SK-N-SH (cell line): ENCODE data around the gene CPVL. TPM values are rescaled to one million over a fixed set of nuclear protein-coding genes. Genes with fewer than 3 reads are reported as not detected.

ENCODE experiments used
- CTCF ChIA-PET: fragments of 300-600, 350-600 bp; formaldehyde crosslinking; extraction: SDS; loops from one replicate; lab custom pipeline; 2021; lab: Yijun Ruan, JAX
- POLR2A ChIA-PET: fragments of 350-600 bp; sonication (Branson Sonifier 250); formaldehyde crosslinking; extraction: SDS; loops from one replicate; lab custom pipeline; 2020; ENCODE audit warnings: antibody characterized with exemption, inconsistent platforms; lab: Yijun Ruan, JAX
- DNase-seq: peaks from one replicate; pipeline ENCODE4 v3.0.0; 2012
- H2AFZ ChIP-seq: fragments of 200-600 bp; sonication (generic); 2 replicates; pipeline ENCODE4 v1.8.1; 2016; ENCODE audit warnings: antibody characterized with exemption, mild to moderate bottlenecking, low read depth
- H3F3A ChIP-seq: fragments of 200-600 bp; sonication (generic); replicated peaks from 2 replicates; pipeline ENCODE3; 2016; ENCODE audit warnings: antibody characterized with exemption, mild to moderate bottlenecking; ENCODE audit not compliant: insufficient read depth
- H3K27ac ChIP-seq, 2 experiments: fragments of 200-500 bp in 1 of 2; fragments of 200-600 bp in 1 of 2; sonication (Bioruptor generic) in 1 of 2; sonication (generic), shearing (Covaris generic) in 1 of 2; 2 replicates each; pipeline versions ENCODE4 v1.5.1 to v1.6.1; 2014 to 2016; ENCODE audit warnings: low read depth in 2 of 2, inconsistent platforms in 1 of 2, low read length in 1 of 2, mild to moderate bottlenecking in 1 of 2, mixed read lengths in 1 of 2
- H3K27me3 ChIP-seq: fragments of 200-600 bp; sonication (generic), shearing (Covaris generic); 2 replicates; pipeline ENCODE4 v1.6.1; 2016; ENCODE audit warnings: mixed run types; ENCODE audit not compliant: insufficient read depth
- H3K36me3 ChIP-seq, 2 experiments: fragments of 200-500 bp in 1 of 2; fragments of 200-600 bp in 1 of 2; sonication (Bioruptor generic) in 1 of 2; sonication (generic) in 1 of 2; replicated peaks in 1 of 2; 2 replicates each; pipeline versions ENCODE3 to v1.5.1; 2014 to 2016; ENCODE audit warnings: low read length in 1 of 2, mild to moderate bottlenecking in 1 of 2; ENCODE audit not compliant: insufficient read depth in 2 of 2, control insufficient read depth in 1 of 2
- H3K4me1 ChIP-seq, 2 experiments: fragments of 200-500 bp in 1 of 2; fragments of 200-600 bp in 1 of 2; sonication (Bioruptor generic) in 1 of 2; sonication (generic), shearing (Covaris generic) in 1 of 2; 2 replicates each; pipeline versions ENCODE4 v1.5.1 to v1.6.1; 2014 to 2016; ENCODE audit warnings: low read depth in 1 of 2, low read length in 1 of 2, mixed run types in 1 of 2; ENCODE audit not compliant: insufficient read depth in 2 of 2, control insufficient read depth in 1 of 2
- H3K4me2 ChIP-seq: fragments of 200-600 bp; sonication (generic), shearing (Covaris generic); 2 replicates; pipeline ENCODE4 v1.6.1; 2017; ENCODE audit warnings: mixed run types
- H3K4me3 ChIP-seq, 2 experiments: fragments of 200-500 bp in 1 of 2; fragments of 200-600 bp in 1 of 2; sonication (Bioruptor generic) in 1 of 2; sonication (generic), shearing (Covaris generic) in 1 of 2; 2 replicates each; pipeline versions ENCODE4 v1.5.1 to v1.8.1; 2014 to 2016; ENCODE audit warnings: low read depth in 2 of 2, inconsistent platforms in 1 of 2, low read length in 1 of 2, mild to moderate bottlenecking in 1 of 2, mixed read lengths in 1 of 2, moderate library complexity in 1 of 2
- H3K79me2 ChIP-seq: fragments of 200-600 bp; sonication (generic); 2 replicates; pipeline ENCODE4 v1.8.1; 2017; ENCODE audit warnings: mild to moderate bottlenecking; ENCODE audit not compliant: insufficient read depth
- H3K9ac ChIP-seq: fragments of 200-600 bp; sonication (generic); 2 replicates; pipeline ENCODE4 v1.6.1; 2017; ENCODE audit warnings: mixed run types
- H3K9me2 ChIP-seq: fragments of 200-600 bp; sonication (generic); 2 replicates; pipeline ENCODE4 v1.6.1; 2017; ENCODE audit warnings: mixed run types
- H3K9me3 ChIP-seq: fragments of 200-600 bp; sonication (generic); 2 replicates; pipeline ENCODE4 v1.6.1; 2017; ENCODE audit warnings: mixed run types, mild to moderate bottlenecking, moderate library complexity
- H4K20me1 ChIP-seq: fragments of 200-600 bp; sonication (generic); 2 replicates; pipeline ENCODE4 v1.6.1; 2017; ENCODE audit warnings: mild to moderate bottlenecking, mixed run types; ENCODE audit not compliant: insufficient read depth
- FOSL2 ChIP-seq: IDR thresholded peaks from 2 replicates; pipeline ENCODE4 v1.4.0; 2012; ENCODE audit warnings: low read depth, mild to moderate bottlenecking, moderate library complexity, borderline replicate concordance
- GATA2 ChIP-seq: sonication (generic); formaldehyde crosslinking; IDR thresholded peaks from 2 replicates; pipeline ENCODE4 v1.5.0; 2020; ENCODE audit warnings: mild to moderate bottlenecking, missing genetic modification reagents
- JUND ChIP-seq: IDR thresholded peaks from 2 replicates; pipeline ENCODE4 v1.4.0; 2012
- NFIC ChIP-seq: IDR thresholded peaks from 2 replicates; pipeline ENCODE4 v1.4.0; 2012; ENCODE audit warnings: borderline replicate concordance
- POLR2AphosphoS5 ChIP-seq: IDR thresholded peaks from 2 replicates; pipeline ENCODE4 v1.6.1; 2012; ENCODE audit warnings: low read depth, low read length
- RXRA ChIP-seq: IDR thresholded peaks from 2 replicates; pipeline ENCODE4 v1.4.0; 2012; ENCODE audit warnings: low read depth, mild to moderate bottlenecking, borderline replicate concordance
- TEAD4 ChIP-seq: IDR thresholded peaks from 2 replicates; pipeline ENCODE4 v1.4.0; 2012; ENCODE audit warnings: mild to moderate bottlenecking, borderline replicate concordance; ENCODE audit not compliant: insufficient read depth
- YY1 ChIP-seq: IDR thresholded peaks from 2 replicates; pipeline ENCODE4 v1.4.0; 2012; ENCODE audit warnings: low read depth, mild to moderate bottlenecking
- WGBS: methylation state at CpG from one replicate; pipeline ENCODE4 v1.1.6; 2017; ENCODE audit warnings: low lambda C conversion rate; 5-methylcytosine and 5-hydroxymethylcytosine counted together
- polyA plus RNA-seq, 3 experiments: library from polyadenylated mRNA; depleted of rRNA; stranded (reverse); fragments of >200 nt; gene quantifications; 2 replicates each; pipeline ENCODE4 v1.2.3, GENCODE V29; 2012
- TF ChIP-seq, protein P1 (sequence below): IDR thresholded peaks from 2 replicates; pipeline ENCODE4 v1.4.0; 2012; ENCODE audit warnings: low read depth
- TF ChIP-seq, protein P2 (sequence below): IDR thresholded peaks from 2 replicates; pipeline ENCODE4 v1.4.0; 2012; ENCODE audit warnings: low read depth, borderline replicate concordance
- TF ChIP-seq, protein P3 (sequence below): IDR thresholded peaks from 2 replicates; pipeline ENCODE4; 2012

Gene CPVL
- polyA plus RNA-seq, 1 of the 3 experiments (the other 2 are of a cell fraction), result not detected

DNA sequence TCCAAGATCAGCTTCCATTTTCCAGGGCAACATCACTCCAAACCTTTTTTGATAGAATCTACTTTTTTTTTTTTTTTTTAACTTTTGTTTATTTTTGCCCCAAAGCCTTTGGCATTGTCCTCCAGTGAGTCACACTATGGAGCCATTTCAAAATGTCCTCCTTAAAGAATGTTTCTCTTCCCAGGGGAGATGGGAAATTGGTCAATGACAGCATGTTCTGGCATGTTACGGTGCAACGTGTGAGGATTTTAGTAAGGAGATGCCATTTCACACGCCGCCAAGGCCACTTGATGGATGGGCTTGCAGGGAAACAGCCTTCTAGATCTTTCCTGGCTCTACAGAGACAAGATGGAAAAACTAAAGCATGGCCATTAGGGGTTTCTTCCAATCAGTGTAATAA lies 157.5 kb downstream of the CPVL start:
- POLR2A ChIA-PET, result no interaction called here
- Histone ChIP-seq H3K9ac (no peak overlapping the region), H3F3A (peaks cover 4% of the 10 kb centered on the region), H3K4me3 (no peak overlapping the region), H3K4me2 (peak overlapping the region; percentile 7; the same call in 1 of the 2 replicates), H2AFZ (peak overlapping the region; percentile 52; the same call in 1 of the 2 replicates), H4K20me1 (no peaks in the 10 kb centered on the region), H3K4me1 (peaks cover 21 to 54% of the 10 kb centered on the region in 2 experiments), H3K9me2 (no peaks in the 10 kb centered on the region), H3K27ac (peak overlapping the region in 1 of 2 experiments; percentile 45; a peak in 2 of 4 replicates), H3K79me2 (no peaks in the 10 kb centered on the region), H3K27me3 (no peaks in the 10 kb centered on the region), H3K9me3 (no peaks in the 10 kb centered on the region), H3K36me3 (no peaks in the 10 kb centered on the region)
- CTCF ChIA-PET, result interaction anchor here (0.6 to 3.8 kb wide), 3 partner anchors 25 to 32 kb away, joined by 3 to 30 read pairs (median 4); partner anchors contain the start of gene TRIL
- 78% methylated on average over 4 of the region's 4 CpGs for WGBS
- TF ChIP-seq NFIC, result 0 out of 2 replicates have a peak, but pooled peaks have one; percentile 9
- TF ChIP-seq FOSL2, result peak; percentile 43; the same call in 1 of the 2 replicates
- TF ChIP-seq, protein P1, sequence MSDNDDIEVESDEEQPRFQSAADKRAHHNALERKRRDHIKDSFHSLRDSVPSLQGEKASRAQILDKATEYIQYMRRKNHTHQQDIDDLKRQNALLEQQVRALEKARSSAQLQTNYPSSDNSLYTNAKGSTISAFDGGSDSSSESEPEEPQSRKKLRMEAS, result peak; percentile 61
- TF ChIP-seq, protein P2, sequence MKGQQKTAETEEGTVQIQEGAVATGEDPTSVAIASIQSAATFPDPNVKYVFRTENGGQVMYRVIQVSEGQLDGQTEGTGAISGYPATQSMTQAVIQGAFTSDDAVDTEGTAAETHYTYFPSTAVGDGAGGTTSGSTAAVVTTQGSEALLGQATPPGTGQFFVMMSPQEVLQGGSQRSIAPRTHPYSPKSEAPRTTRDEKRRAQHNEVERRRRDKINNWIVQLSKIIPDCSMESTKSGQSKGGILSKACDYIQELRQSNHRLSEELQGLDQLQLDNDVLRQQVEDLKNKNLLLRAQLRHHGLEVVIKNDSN, result no peak
- TF ChIP-seq JUND, result peak; percentile 54
- TF ChIP-seq, protein P3, sequence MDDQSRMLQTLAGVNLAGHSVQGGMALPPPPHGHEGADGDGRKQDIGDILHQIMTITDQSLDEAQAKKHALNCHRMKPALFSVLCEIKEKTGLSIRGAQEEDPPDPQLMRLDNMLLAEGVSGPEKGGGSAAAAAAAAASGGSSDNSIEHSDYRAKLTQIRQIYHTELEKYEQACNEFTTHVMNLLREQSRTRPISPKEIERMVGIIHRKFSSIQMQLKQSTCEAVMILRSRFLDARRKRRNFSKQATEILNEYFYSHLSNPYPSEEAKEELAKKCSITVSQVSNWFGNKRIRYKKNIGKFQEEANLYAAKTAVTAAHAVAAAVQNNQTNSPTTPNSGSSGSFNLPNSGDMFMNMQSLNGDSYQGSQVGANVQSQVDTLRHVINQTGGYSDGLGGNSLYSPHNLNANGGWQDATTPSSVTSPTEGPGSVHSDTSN, result peak; percentile 54
- no peak for TF ChIP-seq POLR2AphosphoS5
- peak; percentile 51; the same call in 1 of the 2 replicates for TF ChIP-seq YY1
- DNase-seq, result no peak

DNA sequence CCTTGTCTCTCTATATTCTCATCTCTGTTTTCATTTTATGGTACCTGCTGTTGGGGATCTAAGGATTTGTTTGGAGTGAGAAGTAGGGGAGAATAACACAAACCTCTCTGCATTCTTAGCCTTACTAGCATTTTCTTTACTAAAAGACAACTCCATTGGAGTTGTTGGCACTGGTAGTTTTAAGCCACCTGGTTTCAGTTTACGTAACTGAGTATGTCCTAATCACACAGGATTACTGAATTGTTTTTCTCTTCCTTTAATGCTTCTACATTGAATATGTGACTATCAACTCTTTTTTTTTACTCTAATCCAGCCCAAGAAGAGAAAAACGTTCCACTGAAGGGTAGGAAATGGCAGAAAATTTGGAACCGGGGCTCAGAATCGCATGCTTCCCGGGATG lies 158.2 kb downstream of the CPVL start:
- no peaks in the 10 kb centered on the region for H3K36me3 ChIP-seq
- no peaks in the 10 kb centered on the region for H4K20me1 ChIP-seq
- POLR2A ChIA-PET, result no interaction called here
- peaks cover 21 to 57% of the 10 kb centered on the region in 2 experiments for H3K4me1 ChIP-seq
- no peak for DNase-seq
- no peak overlapping the region for H2AFZ ChIP-seq
- no peaks in the 10 kb centered on the region for H3K27me3 ChIP-seq
- peaks cover 4% of the 10 kb centered on the region for H3F3A ChIP-seq
- no peak overlapping the region for H3K4me3 ChIP-seq
- peak overlapping the region in 1 of 2 experiments; percentile 45; a peak in 1 of 4 replicates for H3K27ac ChIP-seq
- H3K9me3 ChIP-seq, result no peaks in the 10 kb centered on the region
- no peak overlapping the region for H3K4me2 ChIP-seq
- no peaks in the 10 kb centered on the region for H3K79me2 ChIP-seq
- no peaks in the 10 kb centered on the region for H3K9me2 ChIP-seq
- TF ChIP-seq TEAD4 (no peak), GATA2 (CRISPR knock-in tag) (no peak), RXRA (no peak)
- TF ChIP-seq, all 33 proteins: peak for 0
- no peak overlapping the region for H3K9ac ChIP-seq
- 77% methylated on average over 5 of the region's 5 CpGs for WGBS
- CTCF ChIA-PET, result interaction anchor here (0.6 to 9.1 kb wide), 5 partner anchors 24 to 66 kb away, joined by 3 to 66 read pairs (median 8); partner anchors contain the start of gene TRIL
